ENCODE measurements around the gene ARHGAP22. TPM values are rescaled to one million over a fixed set of nuclear protein-coding genes. Genes with fewer than 3 reads are reported as not detected.

Gene ARHGAP22
- total and polyA plus RNA-seq, 2 experiments from 2014 or later, result 4.8 to 10.7 TPM

DNA sequence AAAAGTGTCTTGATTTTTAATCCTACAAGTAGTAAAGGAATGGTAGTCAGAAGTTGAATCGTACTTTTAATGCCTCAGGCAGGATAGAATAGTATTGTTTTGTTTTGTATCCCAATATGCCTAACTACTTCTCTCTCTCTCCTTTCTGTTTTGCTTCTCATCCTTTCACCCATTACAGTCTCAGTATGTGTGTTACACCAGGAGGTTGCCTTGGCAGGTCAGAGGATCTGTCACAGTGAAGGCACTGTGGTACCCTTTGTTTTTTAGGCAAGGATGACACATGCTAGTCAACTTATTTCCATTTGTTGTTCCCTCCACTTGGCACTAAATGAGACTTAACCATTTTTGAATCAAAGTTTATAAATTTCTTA lies 204.0 kb downstream of the ARHGAP22 start (continued):
- TF ChIP-seq, protein P1, sequence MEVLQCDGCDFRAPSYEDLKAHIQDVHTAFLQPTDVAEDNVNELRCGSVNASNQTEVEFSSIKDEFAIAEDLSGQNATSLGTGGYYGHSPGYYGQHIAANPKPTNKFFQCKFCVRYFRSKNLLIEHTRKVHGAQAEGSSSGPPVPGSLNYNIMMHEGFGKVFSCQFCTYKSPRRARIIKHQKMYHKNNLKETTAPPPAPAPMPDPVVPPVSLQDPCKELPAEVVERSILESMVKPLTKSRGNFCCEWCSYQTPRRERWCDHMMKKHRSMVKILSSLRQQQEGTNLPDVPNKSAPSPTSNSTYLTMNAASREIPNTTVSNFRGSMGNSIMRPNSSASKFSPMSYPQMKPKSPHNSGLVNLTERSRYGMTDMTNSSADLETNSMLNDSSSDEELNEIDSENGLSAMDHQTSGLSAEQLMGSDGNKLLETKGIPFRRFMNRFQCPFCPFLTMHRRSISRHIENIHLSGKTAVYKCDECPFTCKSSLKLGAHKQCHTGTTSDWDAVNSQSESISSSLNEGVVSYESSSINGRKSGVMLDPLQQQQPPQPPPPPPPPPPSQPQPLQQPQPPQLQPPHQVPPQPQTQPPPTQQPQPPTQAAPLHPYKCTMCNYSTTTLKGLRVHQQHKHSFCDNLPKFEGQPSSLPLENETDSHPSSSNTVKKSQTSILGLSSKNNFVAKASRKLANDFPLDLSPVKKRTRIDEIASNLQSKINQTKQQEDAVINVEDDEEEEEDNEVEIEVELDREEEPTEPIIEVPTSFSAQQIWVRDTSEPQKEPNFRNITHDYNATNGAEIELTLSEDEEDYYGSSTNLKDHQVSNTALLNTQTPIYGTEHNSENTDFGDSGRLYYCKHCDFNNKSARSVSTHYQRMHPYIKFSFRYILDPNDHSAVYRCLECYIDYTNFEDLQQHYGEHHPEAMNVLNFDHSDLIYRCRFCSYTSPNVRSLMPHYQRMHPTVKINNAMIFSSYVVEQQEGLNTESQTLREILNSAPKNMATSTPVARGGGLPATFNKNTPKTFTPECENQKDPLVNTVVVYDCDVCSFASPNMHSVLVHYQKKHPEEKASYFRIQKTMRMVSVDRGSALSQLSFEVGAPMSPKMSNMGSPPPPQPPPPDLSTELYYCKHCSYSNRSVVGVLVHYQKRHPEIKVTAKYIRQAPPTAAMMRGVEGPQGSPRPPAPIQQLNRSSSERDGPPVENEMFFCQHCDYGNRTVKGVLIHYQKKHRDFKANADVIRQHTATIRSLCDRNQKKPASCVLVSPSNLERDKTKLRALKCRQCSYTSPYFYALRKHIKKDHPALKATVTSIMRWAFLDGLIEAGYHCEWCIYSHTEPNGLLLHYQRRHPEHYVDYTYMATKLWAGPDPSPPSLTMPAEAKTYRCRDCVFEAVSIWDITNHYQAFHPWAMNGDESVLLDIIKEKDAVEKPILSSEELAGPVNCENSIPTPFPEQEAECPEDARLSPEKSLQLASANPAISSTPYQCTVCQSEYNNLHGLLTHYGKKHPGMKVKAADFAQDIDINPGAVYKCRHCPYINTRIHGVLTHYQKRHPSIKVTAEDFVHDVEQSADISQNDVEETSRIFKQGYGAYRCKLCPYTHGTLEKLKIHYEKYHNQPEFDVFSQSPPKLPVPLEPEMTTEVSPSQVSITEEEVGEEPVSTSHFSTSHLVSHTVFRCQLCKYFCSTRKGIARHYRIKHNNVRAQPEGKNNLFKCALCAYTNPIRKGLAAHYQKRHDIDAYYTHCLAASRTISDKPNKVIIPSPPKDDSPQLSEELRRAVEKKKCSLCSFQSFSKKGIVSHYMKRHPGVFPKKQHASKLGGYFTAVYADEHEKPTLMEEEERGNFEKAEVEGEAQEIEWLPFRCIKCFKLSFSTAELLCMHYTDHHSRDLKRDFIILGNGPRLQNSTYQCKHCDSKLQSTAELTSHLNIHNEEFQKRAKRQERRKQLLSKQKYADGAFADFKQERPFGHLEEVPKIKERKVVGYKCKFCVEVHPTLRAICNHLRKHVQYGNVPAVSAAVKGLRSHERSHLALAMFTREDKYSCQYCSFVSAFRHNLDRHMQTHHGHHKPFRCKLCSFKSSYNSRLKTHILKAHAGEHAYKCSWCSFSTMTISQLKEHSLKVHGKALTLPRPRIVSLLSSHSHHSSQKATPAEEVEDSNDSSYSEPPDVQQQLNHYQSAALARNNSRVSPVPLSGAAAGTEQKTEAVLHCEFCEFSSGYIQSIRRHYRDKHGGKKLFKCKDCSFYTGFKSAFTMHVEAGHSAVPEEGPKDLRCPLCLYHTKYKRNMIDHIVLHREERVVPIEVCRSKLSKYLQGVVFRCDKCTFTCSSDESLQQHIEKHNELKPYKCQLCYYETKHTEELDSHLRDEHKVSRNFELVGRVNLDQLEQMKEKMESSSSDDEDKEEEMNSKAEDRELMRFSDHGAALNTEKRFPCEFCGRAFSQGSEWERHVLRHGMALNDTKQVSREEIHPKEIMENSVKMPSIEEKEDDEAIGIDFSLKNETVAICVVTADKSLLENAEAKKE (CRISPR knock-in tag; IDR thresholded peaks at IDR 0.05), result no peak

DNA sequence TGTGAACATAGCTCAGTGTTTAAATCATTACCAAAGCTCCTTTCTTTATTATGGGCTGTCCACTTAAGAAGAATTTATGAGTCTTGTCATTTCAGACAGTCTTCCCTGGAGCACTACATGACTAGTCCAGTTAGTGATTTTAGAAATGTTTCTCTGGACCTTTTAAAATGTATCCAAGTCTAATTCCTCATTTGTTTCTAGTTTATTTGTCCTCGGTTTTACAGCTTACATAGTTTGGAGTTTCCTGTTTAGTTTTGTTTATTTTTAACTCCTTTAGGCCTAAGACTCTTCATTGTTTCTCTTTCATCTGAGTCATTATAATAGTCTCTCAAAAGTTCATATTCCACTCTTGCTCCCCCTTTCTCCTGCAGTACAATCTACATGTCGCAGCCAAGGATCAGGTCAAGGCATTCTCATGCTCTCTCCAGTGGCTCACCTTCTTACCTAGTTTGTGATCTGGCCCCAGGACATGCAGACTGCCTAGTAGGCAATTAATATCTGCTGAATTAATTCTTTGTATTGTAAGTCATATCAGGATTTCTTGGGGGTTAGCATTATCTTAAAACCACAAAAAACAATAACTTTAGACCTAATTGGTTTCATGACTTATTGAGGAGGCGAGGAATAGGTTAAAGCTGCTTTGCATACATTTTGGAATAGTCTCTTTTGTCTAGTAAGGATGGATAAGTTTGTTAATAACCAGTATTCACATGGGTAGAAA lies 204.6 kb downstream of the ARHGAP22 start:
- ATAC-seq, result peak; percentile 45
- TF ChIP-seq POLR2AphosphoS5 (IDR thresholded peaks at IDR 0.05; ENCODE audit: low read depth), result no peak
- no peak for TF ChIP-seq ZNF114 (CRISPR knock-in tag; IDR thresholded peaks at IDR 0.05)
- TF ChIP-seq ZNF331 (CRISPR knock-in tag; IDR thresholded peaks at IDR 0.05; ENCODE audit: low read depth), result no peak
- no peak for TF ChIP-seq ETS1 (IDR thresholded peaks at IDR 0.05)
- TF ChIP-seq CREB1 (CRISPR knock-in tag; IDR thresholded peaks at IDR 0.05; ENCODE audit: low read depth), result no peak
- no peak for TF ChIP-seq EZH2phosphoT487 (IDR thresholded peaks at IDR 0.05; ENCODE audit: unreplicated experiment)
- TF ChIP-seq JUNB (IDR thresholded peaks at IDR 0.05; ENCODE audit: unreplicated experiment), result no peak
- no peak for TF ChIP-seq NANOG (IDR thresholded peaks at IDR 0.05; ENCODE audit: borderline replicate concordance)
- TF ChIP-seq EZH2 (IDR thresholded peaks at IDR 0.05; ENCODE audit: low read depth, unreplicated experiment), result no peak

More for the DNA sequence above, 204.6 kb downstream of the ARHGAP22 start:
- Mint-ChIP-seq H3K4me1 (peaks cover 35% of the 10 kb centered on the region), H3K9me3 (no peaks in the 10 kb centered on the region), H3K4me3 (no peak overlapping the region), H3K27me3 (ENCODE audit: insufficient read depth, low read depth, poor library complexity) (peaks cover 3% of the 10 kb centered on the region), H3K27ac (no peak overlapping the region; the same call in 1 of the 2 replicates), H3K36me3 (ENCODE audit: low read depth) (peaks cover 2% of the 10 kb centered on the region; the same call in 1 of the 3 replicates)
- no peak overlapping the region for H3K27ac ChIP-seq (ENCODE audit: low read depth)
- H3F3A ChIP-seq (replicated peaks; ENCODE audit: low read depth), result no peaks in the 10 kb centered on the region
- H3K9me2 ChIP-seq (ENCODE audit: insufficient read depth), result no peaks in the 10 kb centered on the region
- H4K20me1 ChIP-seq (replicated peaks; ENCODE audit: insufficient read depth), result peaks cover 14% of the 10 kb centered on the region
- no peaks in the 10 kb centered on the region for H3K36me3 ChIP-seq (ENCODE audit: insufficient read depth)
- H3K4me3 ChIP-seq, result no peak overlapping the region
- H3K79me2 ChIP-seq (replicated peaks; ENCODE audit: insufficient read depth), result peaks cover 39% of the 10 kb centered on the region
- H3K4me1 ChIP-seq (ENCODE audit: insufficient read depth), result peaks cover 30% of the 10 kb centered on the region
- no peak for DNase-seq (ENCODE audit: low spot score)
- peak overlapping the region; percentile 68 for H3K4me2 ChIP-seq
- no peaks in the 10 kb centered on the region for H3K27me3 ChIP-seq (ENCODE audit: insufficient read depth)
- H2AFZ ChIP-seq, result no peak overlapping the region

Data from GM23338 (cell line).